Spleen (tissue), 11 donors: ENCODE data around the gene BORA. TPM values are rescaled to one million over a fixed set of nuclear protein-coding genes. Genes with fewer than 3 reads are reported as not detected.
"Not testable (repeated sequence)": the region's sequence is repeated elsewhere in the genome, so short reads cannot be mapped to it uniquely, and the experiment has no call there.

ENCODE experiments used
- DNase-seq: peaks from one replicate; pipeline ENCODE4 v3.0.0-alpha.2; 2020
- H3K27ac ChIP-seq, 8 donors: fragments of 200-600 bp; sonication (generic) in 7 of 8; 1 replicate in 4 of 8; 2 replicates in 4 of 8; pipeline versions ENCODE4 v1.5.0 to v1.8.0; 2016 to 2021; ENCODE audit warnings: inconsistent platforms in 4 of 8, mild to moderate bottlenecking in 4 of 8, moderate library complexity in 1 of 8
- H3K27me3 ChIP-seq, 7 donors: fragments of 200-600 bp; sonication (generic) in 6 of 7; replicated peaks in 1 of 7; 1 replicate in 4 of 7; 2 replicates in 3 of 7; pipeline versions ENCODE4 v1.5.0 to v1.8.0; 2016 to 2021; ENCODE audit warnings: inconsistent platforms in 3 of 7, mild to moderate bottlenecking in 1 of 7
- H3K36me3 ChIP-seq, 6 donors: fragments of 200-600 bp; sonication (generic) in 5 of 6; 1 replicate in 4 of 6; 2 replicates in 2 of 6; pipeline versions ENCODE4 v1.5.0 to v1.8.0; 2016 to 2021; ENCODE audit warnings: inconsistent platforms in 2 of 6
- H3K4me1 ChIP-seq, 6 donors: fragments of 200-600 bp; sonication (generic) in 5 of 6; 1 replicate in 3 of 6; 2 replicates in 3 of 6; pipeline versions ENCODE4 v1.5.0 to v1.8.0; 2016 to 2021; ENCODE audit warnings: inconsistent platforms in 3 of 6
- H3K4me3 ChIP-seq, 8 donors: fragments of 200-600 bp; sonication (generic) in 7 of 8; 1 replicate in 4 of 8; 2 replicates in 4 of 8; pipeline versions ENCODE4 v1.5.0 to v1.8.0; 2016 to 2021; ENCODE audit warnings: inconsistent platforms in 4 of 8, mild to moderate bottlenecking in 4 of 8, moderate library complexity in 2 of 8
- H3K9me3 ChIP-seq, 8 donors: fragments of 200-600 bp; sonication (generic) in 7 of 8; 1 replicate in 4 of 8; 2 replicates in 4 of 8; pipeline versions ENCODE4 v1.5.0 to v1.8.0; 2016 to 2021; ENCODE audit warnings: inconsistent platforms in 4 of 8
- POLR2A ChIP-seq, 3 donors: fragments of 450-650 bp; IDR thresholded peaks; one replicate each; pipeline ENCODE4 v1.5.1; 2017; ENCODE audit warnings: antibody characterized with exemption in 3 of 3, mild to moderate bottlenecking in 1 of 3
- POLR2AphosphoS5 ChIP-seq, 3 donors: sonication (generic); formaldehyde crosslinking; IDR thresholded peaks; one replicate each; pipeline ENCODE4 v1.5.1; 2017; ENCODE audit warnings: antibody characterized with exemption in 3 of 3
- WGBS, 5 donors: extraction: QIAGEN DNeasy Blood & Tissue Kit in 3 of 5; methylation state at CpG; one replicate each; pipeline versions ENCODE4 v1.1.5 to v1.1.7; 2013 to 2018; 5-methylcytosine and 5-hydroxymethylcytosine counted together
- intact Hi-C: fragments of 100-400 bp; cut with DNase I; formaldehyde crosslinking; loops from one replicate; pipeline ENCODE4 v1.15.0; 2023; ENCODE audit warnings: low total_unique reads
- polyA plus RNA-seq, 3 donors: library from polyadenylated mRNA; stranded (reverse); fragments of 200-250 nt; gene quantifications; one replicate each; pipeline ENCODE4 v1.2.1, GENCODE V29; 2013
- total RNA-seq, 7 donors: library from RNA; depleted of rRNA in 3 of 7; stranded (reverse); fragments of >200 nt in 3 of 7; fragmentation: NEBNext Ultra II Directional in 4 of 7; extraction: Animal tissue kit (Norgen Biotek cat#: 25700) in 4 of 7; gene quantifications; one replicate each; pipeline versions ENCODE4 v1.1.0 to v1.2.1, GENCODE V29; 2016 to 2021
- TF ChIP-seq, protein P1 (sequence below), 11 experiments: fragments of 200-600 bp in 7 of 11; fragments of 450-650 bp in 4 of 11; sonication (generic) in 4 of 11; IDR thresholded peaks in 8 of 11; conservative IDR thresholded peaks in 3 of 11; 1 replicate in 7 of 11; 2 replicates in 4 of 11; pipeline versions ENCODE4 v1.4.0 to v1.8.0; 2016 to 2021; ENCODE audit warnings: antibody characterized with exemption in 11 of 11, inconsistent platforms in 4 of 11, mild to moderate bottlenecking in 1 of 11
- donor health status: healthy with polysubstance abuse.
- donor health status: DM: no; HTN: no; CAD: no; lungs with moderate emphysema.
- donor health status: DM: no; HTN: no; CAD: no.
- donor health status: Bipolar disorder and iron deficiency.
- donor health status: healthy.
- donor health status: DM: no; HTN: no; CAD: no.
- donor health status: DM: yes; HTN: yes; CAD: no.

BORA gene
- total and polyA plus RNA-seq, 10 donors = 4.4 to 15.1 (median 5.1) TPM

- DNase-seq = no peak
Measured at GRCh38 chr13:72696579-72696978, 31.1 kb upstream of the BORA start.

GRCh38 chr13:72698164-72698563 lies 29.6 kb upstream of the BORA start:
- H3K27me3 ChIP-seq = peaks cover 0 to 7% (median 0%) of the 10 kb centered on the region in 7 donors
- H3K9me3 ChIP-seq = peaks cover 0 to 1% (median under 1%) of the 10 kb centered on the region in 8 donors
- H3K27ac ChIP-seq = no peak overlapping the region
- WGBS, 5 donors = 76 to 95% (median 87%) methylated on average over 2 of the region's 2 CpGs
- no peak for DNase-seq
- intact Hi-C loops = no loop called here
- H3K4me1 ChIP-seq = no peaks in the 10 kb centered on the region
- H3K4me3 ChIP-seq = no peak overlapping the region
- no peaks in the 10 kb centered on the region for H3K36me3 ChIP-seq
- TF ChIP-seq POLR2A (IDR thresholded peaks at IDR 0.05) (no peak), POLR2AphosphoS5 (IDR thresholded peaks at IDR 0.05) (no peak)
- TF ChIP-seq, protein P1, sequence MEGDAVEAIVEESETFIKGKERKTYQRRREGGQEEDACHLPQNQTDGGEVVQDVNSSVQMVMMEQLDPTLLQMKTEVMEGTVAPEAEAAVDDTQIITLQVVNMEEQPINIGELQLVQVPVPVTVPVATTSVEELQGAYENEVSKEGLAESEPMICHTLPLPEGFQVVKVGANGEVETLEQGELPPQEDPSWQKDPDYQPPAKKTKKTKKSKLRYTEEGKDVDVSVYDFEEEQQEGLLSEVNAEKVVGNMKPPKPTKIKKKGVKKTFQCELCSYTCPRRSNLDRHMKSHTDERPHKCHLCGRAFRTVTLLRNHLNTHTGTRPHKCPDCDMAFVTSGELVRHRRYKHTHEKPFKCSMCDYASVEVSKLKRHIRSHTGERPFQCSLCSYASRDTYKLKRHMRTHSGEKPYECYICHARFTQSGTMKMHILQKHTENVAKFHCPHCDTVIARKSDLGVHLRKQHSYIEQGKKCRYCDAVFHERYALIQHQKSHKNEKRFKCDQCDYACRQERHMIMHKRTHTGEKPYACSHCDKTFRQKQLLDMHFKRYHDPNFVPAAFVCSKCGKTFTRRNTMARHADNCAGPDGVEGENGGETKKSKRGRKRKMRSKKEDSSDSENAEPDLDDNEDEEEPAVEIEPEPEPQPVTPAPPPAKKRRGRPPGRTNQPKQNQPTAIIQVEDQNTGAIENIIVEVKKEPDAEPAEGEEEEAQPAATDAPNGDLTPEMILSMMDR (IDR thresholded peaks at IDR 0.05 in 8 of 11, conservative IDR thresholded peaks at IDR 0.05 in 3 of 11) = no peak

More at GRCh38 chr13:72696579-72696978, 31.1 kb upstream of the BORA start:
- Histone ChIP-seq H3K4me1 (no peaks in the 10 kb centered on the region), H3K4me3 (no peak overlapping the region), H3K27me3 (peaks cover 0 to 7% (median 0%) of the 10 kb centered on the region in 7 donors), H3K27ac (no peak overlapping the region), H3K36me3 (no peaks in the 10 kb centered on the region), H3K9me3 (peaks cover 0 to 12% (median 8%) of the 10 kb centered on the region in 8 donors)
- TF ChIP-seq, protein P1 (IDR thresholded peaks at IDR 0.05 in 8 of 11, conservative IDR thresholded peaks at IDR 0.05 in 3 of 11) = peak in 4 of 11 experiments; percentile 14 to 33 (median 30)
- TF ChIP-seq POLR2AphosphoS5 (IDR thresholded peaks at IDR 0.05) = no peak
- no peak for TF ChIP-seq POLR2A (IDR thresholded peaks at IDR 0.05)
- WGBS, 5 donors = 11 to 26% (median 14%) methylated on average over 1 of the region's 1 CpG
- intact Hi-C loops = no loop called here

DNA sequence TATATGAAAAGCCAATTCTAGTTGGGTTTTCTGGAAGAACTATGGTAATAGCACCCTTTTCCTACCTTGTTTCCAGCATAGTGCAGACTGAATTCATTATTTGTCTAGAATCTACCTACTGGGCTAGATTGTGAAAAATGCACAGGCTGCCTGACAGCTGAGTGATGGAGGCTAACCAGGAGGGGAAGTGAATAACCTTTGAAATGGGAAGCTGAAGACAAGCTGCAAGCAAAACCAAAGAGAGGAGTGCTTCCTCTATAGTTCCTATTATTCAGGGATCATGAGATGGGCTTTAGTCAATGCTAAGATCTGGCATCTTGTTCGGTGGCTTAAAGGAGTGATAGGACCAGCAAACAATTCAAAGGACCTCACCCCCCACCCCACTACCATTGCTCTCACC lies 27.2 kb upstream of the BORA start:
- peaks cover 0 to 6% (median 2%) of the 10 kb centered on the region in 8 donors for H3K9me3 ChIP-seq
- peaks cover 0 to under 1% (median 0%) of the 10 kb centered on the region in 6 donors for H3K36me3 ChIP-seq
- H3K27ac ChIP-seq = no peak overlapping the region
- no peaks in the 10 kb centered on the region for H3K4me1 ChIP-seq
- DNase-seq = no peak
- TF ChIP-seq POLR2AphosphoS5 (IDR thresholded peaks at IDR 0.05) = no peak
- TF ChIP-seq, protein P1 (IDR thresholded peaks at IDR 0.05 in 8 of 11, conservative IDR thresholded peaks at IDR 0.05 in 3 of 11) = no peak
- no peak for TF ChIP-seq POLR2A (IDR thresholded peaks at IDR 0.05)
- WGBS, 5 donors = 0 to 25% (median 17%) methylated on average over 1 of the region's 1 CpG
- intact Hi-C loops = no loop called here
- peaks cover 0 to 7% (median 0%) of the 10 kb centered on the region in 7 donors for H3K27me3 ChIP-seq
- no peak overlapping the region for H3K4me3 ChIP-seq

DNA sequence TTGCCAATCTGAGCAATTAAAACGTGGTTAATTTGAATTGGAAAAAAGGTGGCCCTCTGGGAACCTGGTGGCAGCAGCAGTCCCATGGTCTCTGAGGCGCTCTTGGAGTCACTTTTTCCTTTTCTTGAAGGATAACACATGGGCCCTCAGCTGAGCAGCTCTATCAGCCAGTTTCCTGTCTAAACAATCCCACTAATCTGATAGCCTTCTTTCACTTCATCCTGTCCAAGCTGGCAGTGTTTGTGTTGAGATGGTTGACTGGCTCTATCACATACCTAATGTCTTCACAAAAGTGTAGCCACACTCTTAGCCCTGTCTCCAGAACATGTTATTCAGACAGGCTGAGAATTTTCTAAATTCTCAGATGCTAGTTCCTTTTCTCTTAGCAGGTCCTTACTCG lies 10.9 kb upstream of the BORA start:
- peaks cover 0 to 20% (median 15%) of the 10 kb centered on the region in 8 donors for H3K9me3 ChIP-seq
- H3K27ac ChIP-seq = no peak overlapping the region
- no peaks in the 10 kb centered on the region for H3K4me1 ChIP-seq
- peaks cover 0 to 84% (median 42%) of the 10 kb centered on the region in 6 donors for H3K36me3 ChIP-seq
- no peak for DNase-seq
- WGBS, 5 donors = 56 to 65% (median 58%) methylated on average over 3 of the region's 3 CpGs
- intact Hi-C loops = no loop called here
- no peak overlapping the region for H3K4me3 ChIP-seq
- TF ChIP-seq POLR2AphosphoS5 (IDR thresholded peaks at IDR 0.05) (no peak), POLR2A (IDR thresholded peaks at IDR 0.05) (no peak)
- TF ChIP-seq, protein P1 (IDR thresholded peaks at IDR 0.05 in 8 of 11, conservative IDR thresholded peaks at IDR 0.05 in 3 of 11) = no peak
- H3K27me3 ChIP-seq = no peaks in the 10 kb centered on the region

- H3K9me3 ChIP-seq, intact Hi-C loops, DNase-seq, H3K27me3 ChIP-seq, H3K27ac ChIP-seq, H3K36me3 ChIP-seq: not testable (repeated sequence)
- H3K4me3 ChIP-seq = peak overlapping the region in 4 of 8 donors; percentile 89 to 97 (median 92)
- H3K4me1 ChIP-seq = peaks cover 14 to 63% (median 41%) of the 10 kb centered on the region in 6 donors
- 80 to 93% (median 88%) methylated on average over 15 of the region's 15 CpGs for WGBS, 5 donors
Measured at GRCh38 chr13:72726185-72726584, 1.5 kb upstream of the BORA start.
